Prostate gland (tissue), 2 donors: ENCODE data around the gene LBH. TPM values are rescaled to one million over a fixed set of nuclear protein-coding genes. Genes with fewer than 3 reads are reported as not detected.

Experiments
- DNase-seq: peaks from one replicate; pipeline ENCODE4 v3.0.0-alpha.2; 2019; ENCODE audit warnings: low spot score
- H3K27ac ChIP-seq, 2 donors: fragments of 200-600 bp; sonication (generic); 2 replicates each; pipeline ENCODE4 v1.5.1; 2017 to 2019
- H3K27me3 ChIP-seq: fragments of 200-600 bp; sonication (generic); replicated peaks from 2 replicates; pipeline ENCODE4 v1.5.1; 2019; ENCODE audit not compliant: insufficient read depth
- H3K36me3 ChIP-seq, 2 donors: fragments of 200-600 bp; sonication (generic); 1 replicate in 1 of 2; 2 replicates in 1 of 2; pipeline versions ENCODE4 v1.5.1 to v1.8.1; 2017 to 2019
- H3K4me1 ChIP-seq: fragments of 200-600 bp; sonication (generic); replicated peaks from 2 replicates; pipeline ENCODE4 v1.5.1; 2019
- H3K4me3 ChIP-seq, 2 donors: fragments of 200-600 bp; sonication (generic); 2 replicates each; pipeline ENCODE4 v1.5.1; 2017 to 2019
- H3K9me3 ChIP-seq: fragments of 200-600 bp; sonication (generic); 2 replicates; pipeline ENCODE4 v1.5.1; 2017
- CTCF ChIP-seq, 4 experiments: fragments of 200-600 bp in 2 of 4; fragments of 450-650 bp in 2 of 4; sonication (generic) in 2 of 4; IDR thresholded peaks; 1 replicate in 3 of 4; 2 replicates in 1 of 4; pipeline ENCODE4 v1.5.1; 2016 to 2019; ENCODE audit warnings: antibody characterized with exemption in 4 of 4, mild to moderate bottlenecking in 2 of 4, moderate library complexity in 2 of 4
- POLR2A ChIP-seq: fragments of 450-650 bp; IDR thresholded peaks from one replicate; pipeline ENCODE4 v1.6.1; 2016; ENCODE audit warnings: antibody characterized with exemption, mild to moderate bottlenecking
- POLR2AphosphoS5 ChIP-seq: sonication (generic); formaldehyde crosslinking; IDR thresholded peaks from one replicate; pipeline ENCODE4 v1.6.1; 2017; ENCODE audit warnings: antibody characterized with exemption
- WGBS: methylation state at CpG from one replicate; pipeline ENCODE4 v1.1.5; 2018; 5-methylcytosine and 5-hydroxymethylcytosine counted together
- intact Hi-C: fragments of 100-400 bp; cut with DNase I; formaldehyde crosslinking; loops from one replicate; pipeline ENCODE4 v1.14.2; 2022
- total RNA-seq, 2 donors: library from RNA; depleted of rRNA; stranded (reverse); fragments of >200 nt; gene quantifications; one replicate each; pipeline ENCODE4 v1.1.0, GENCODE V29; 2016

Gene LBH
- total RNA-seq, 2 donors from 2014 or later = 33.3 to 41.8 TPM

GRCh38 chr2:30287190-30287840 is 56.0 kb downstream of the LBH start:
- H3K36me3 ChIP-seq = no peaks in the 10 kb centered on the region
- H3K27ac ChIP-seq = no peak overlapping the region
- H3K4me1 ChIP-seq = no peaks in the 10 kb centered on the region
- 88% methylated on average over 1 of the region's 1 CpG for WGBS
- H3K4me3 ChIP-seq = no peak overlapping the region
- no peak for DNase-seq
- no peaks in the 10 kb centered on the region for H3K27me3 ChIP-seq
- H3K9me3 ChIP-seq = no peaks in the 10 kb centered on the region
- no peak for TF ChIP-seq CTCF (IDR thresholded peaks at IDR 0.05)
- no peak for TF ChIP-seq POLR2AphosphoS5
- no peak for TF ChIP-seq POLR2A
- intact Hi-C loops = no loop called here

DNA sequence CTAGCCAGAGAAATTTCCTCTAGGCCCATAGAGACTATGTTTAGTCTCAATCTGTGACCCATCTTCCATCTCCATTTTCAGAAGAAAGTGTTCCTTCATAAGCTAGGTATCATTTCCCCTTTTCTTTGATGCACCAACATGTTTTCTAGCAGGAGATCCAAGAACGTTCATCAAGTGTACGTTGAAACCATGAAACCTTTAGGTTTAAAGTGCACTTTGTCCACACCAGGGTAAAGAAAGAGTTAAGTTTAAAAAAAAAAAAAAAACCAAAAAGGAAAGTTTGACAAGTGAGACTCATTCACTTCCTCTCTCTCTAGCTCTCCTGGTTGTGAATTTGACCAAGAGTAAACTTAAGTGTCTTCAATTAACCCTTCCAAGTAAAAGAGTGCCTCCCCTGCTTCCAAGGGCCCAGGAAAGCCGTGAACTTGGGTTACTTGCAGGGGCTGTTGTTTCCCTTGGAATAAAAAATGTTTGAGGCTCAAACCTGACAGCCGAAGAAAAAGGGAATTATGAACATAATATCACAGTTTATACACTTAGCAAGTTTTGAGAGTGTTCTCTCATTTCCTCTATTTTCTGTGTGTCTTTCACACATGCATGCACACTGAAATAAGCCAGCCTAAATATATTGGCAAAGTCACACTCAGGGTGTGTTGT is 56.7 kb downstream of the LBH start:
- H3K9me3 ChIP-seq = no peaks in the 10 kb centered on the region
- H3K27me3 ChIP-seq = no peaks in the 10 kb centered on the region
- H3K36me3 ChIP-seq = no peaks in the 10 kb centered on the region
- no peak overlapping the region for H3K4me3 ChIP-seq
- no peak for DNase-seq
- H3K4me1 ChIP-seq = no peaks in the 10 kb centered on the region
- intact Hi-C loops = no loop called here
- 78% methylated on average over 4 of the region's 4 CpGs for whole genome bisulfite sequencing
- TF ChIP-seq CTCF (IDR thresholded peaks at IDR 0.05) (no peak), POLR2AphosphoS5 (no peak), POLR2A (no peak)
- H3K27ac ChIP-seq = no peak overlapping the region

- DNase-seq = no peak
- intact Hi-C loops = no loop called here
- 38% methylated on average over 2 of the region's 2 CpGs for WGBS
These were observed 57.2 kb downstream of the LBH start for GRCh38 chr2:30288561-30288960.

DNA sequence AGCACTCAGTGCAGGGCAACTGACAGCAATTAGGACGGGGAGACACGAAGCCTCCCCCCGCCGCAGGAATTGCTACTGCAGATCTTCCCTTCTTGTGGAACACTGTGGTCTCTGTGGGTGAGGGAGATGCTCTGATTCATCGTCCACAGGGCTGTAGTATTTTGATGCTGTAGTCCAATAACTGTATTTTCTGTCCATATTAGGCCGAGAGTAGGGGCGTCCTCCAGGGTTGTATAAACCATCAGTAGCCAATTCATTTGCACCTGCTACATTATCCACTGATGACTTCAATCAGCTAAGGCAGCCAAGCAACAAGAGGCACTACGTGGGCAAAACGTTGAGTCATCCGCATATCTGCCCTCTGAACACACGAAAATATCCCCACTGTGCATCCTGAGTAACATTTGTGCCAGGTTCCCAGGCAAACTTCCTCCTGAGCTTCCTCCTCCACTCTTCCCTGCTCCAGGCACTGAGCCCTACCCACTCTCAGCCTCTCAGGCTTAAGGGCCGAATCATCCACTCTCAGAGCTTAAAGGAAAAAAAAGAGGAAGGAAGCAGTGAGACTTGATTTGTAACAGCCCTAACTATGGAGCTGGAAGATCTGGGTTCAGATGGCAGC is 62.1 kb downstream of the LBH start:
- TF ChIP-seq POLR2AphosphoS5 (no peak), CTCF (IDR thresholded peaks at IDR 0.05) (no peak), POLR2A (no peak)
- H3K4me1 ChIP-seq = no peaks in the 10 kb centered on the region
- no peak for DNase-seq
- H3K27ac ChIP-seq = no peak overlapping the region
- no peaks in the 10 kb centered on the region for H3K9me3 ChIP-seq
- H3K27me3 ChIP-seq = no peaks in the 10 kb centered on the region
- intact Hi-C loops = no loop called here
- no peaks in the 10 kb centered on the region for H3K36me3 ChIP-seq
- no peak overlapping the region for H3K4me3 ChIP-seq
- 64% methylated on average over 12 of the region's 12 CpGs for WGBS

More at GRCh38 chr2:30288561-30288960, 57.2 kb downstream of the LBH start:
- Histone ChIP-seq H3K4me3 (no peak overlapping the region), H3K27me3 (no peaks in the 10 kb centered on the region), H3K27ac (no peak overlapping the region), H3K36me3 (no peaks in the 10 kb centered on the region), H3K9me3 (no peaks in the 10 kb centered on the region), H3K4me1 (no peaks in the 10 kb centered on the region)
- no peak for TF ChIP-seq CTCF (IDR thresholded peaks at IDR 0.05)
- TF ChIP-seq POLR2AphosphoS5 = no peak
- no peak for TF ChIP-seq POLR2A
